Measurements from ENCODE around the gene SLC38A3.

SLC38A3 gene

GRCh38 chr3:50236484-50237132 is 31.5 kb downstream of the SLC38A3 start:
- H3K27ac ChIP-seq, result peak overlapping the region; percentile 28
- in situ Hi-C loops (cut with HindIII; ENCODE audit: low pct_ligation_motif_present, low sequenced_read_pairs), result no loop called here
- DNase-seq, result no peak

GRCh38 chr3:50237133-50237651 is 32.1 kb downstream of the SLC38A3 start:
- H3K4me3 ChIP-seq (ENCODE audit: low read depth, low read length), result peak overlapping the region; percentile 90
- no peak for TF ChIP-seq CTCF (IDR thresholded peaks at IDR 0.05; ENCODE audit: low read depth, low read length, missing control alignments)
- DNase-seq, result no peak
- no peaks in the 10 kb centered on the region for H3K27me3 ChIP-seq (replicated peaks)
- no peaks in the 10 kb centered on the region for H3K36me3 ChIP-seq (replicated peaks)
- H3K27ac ChIP-seq, result no peak overlapping the region
- in situ Hi-C loops (cut with HindIII; ENCODE audit: low pct_ligation_motif_present, low sequenced_read_pairs), result no loop called here

More at GRCh38 chr3:50236484-50237132, 31.5 kb downstream of the SLC38A3 start:
- TF ChIP-seq CTCF (IDR thresholded peaks at IDR 0.05; ENCODE audit: low read depth, low read length, missing control alignments), result no peak
- H3K36me3 ChIP-seq (replicated peaks), result no peaks in the 10 kb centered on the region
- peak overlapping the region; percentile 90 for H3K4me3 ChIP-seq (ENCODE audit: low read depth, low read length)
- H3K27me3 ChIP-seq (replicated peaks), result no peaks in the 10 kb centered on the region

GRCh38 chr3:50237754-50238548 is 32.9 kb downstream of the SLC38A3 start:
- H3K4me3 ChIP-seq (ENCODE audit: low read depth, low read length), result peak overlapping the region; percentile 90
- DNase-seq, result peak; percentile 70
- H3K27ac ChIP-seq, result peak overlapping the region; percentile 17
- no peaks in the 10 kb centered on the region for H3K36me3 ChIP-seq (replicated peaks)
- H3K27me3 ChIP-seq (replicated peaks), result no peaks in the 10 kb centered on the region
- TF ChIP-seq CTCF (IDR thresholded peaks at IDR 0.05; ENCODE audit: low read depth, low read length, missing control alignments), result no peak
- in situ Hi-C loops (cut with HindIII; ENCODE audit: low pct_ligation_motif_present, low sequenced_read_pairs), result no loop called here

GRCh38 chr3:50238549-50239026 is 33.5 kb downstream of the SLC38A3 start:
- H3K27ac ChIP-seq, result peak overlapping the region; percentile 17
- in situ Hi-C loops (cut with HindIII; ENCODE audit: low pct_ligation_motif_present, low sequenced_read_pairs), result no loop called here
- no peaks in the 10 kb centered on the region for H3K36me3 ChIP-seq (replicated peaks)
- H3K4me3 ChIP-seq (ENCODE audit: low read depth, low read length), result peak overlapping the region; percentile 90
- DNase-seq, result no peak
- no peaks in the 10 kb centered on the region for H3K27me3 ChIP-seq (replicated peaks)
- TF ChIP-seq CTCF (IDR thresholded peaks at IDR 0.05; ENCODE audit: low read depth, low read length, missing control alignments), result peak; percentile 15

- DNase-seq, result no peak
- TF ChIP-seq CTCF (IDR thresholded peaks at IDR 0.05; ENCODE audit: low read depth, low read length, missing control alignments), result no peak
- Histone ChIP-seq H3K27ac (no peak overlapping the region), H3K27me3 (replicated peaks) (no peaks in the 10 kb centered on the region), H3K4me3 (ENCODE audit: low read depth, low read length) (no peak overlapping the region), H3K36me3 (replicated peaks) (peaks cover 6% of the 10 kb centered on the region)
- in situ Hi-C loops (cut with HindIII; ENCODE audit: low pct_ligation_motif_present, low sequenced_read_pairs), result no loop called here
These were observed 34.6 kb downstream of the SLC38A3 start for GRCh38 chr3:50239649-50240048.
